ENCODE measurements around the gene DIDO1. TPM values are rescaled to one million over a fixed set of nuclear protein-coding genes. Genes with fewer than 3 reads are reported as not detected.
A peak's percentile ranks its signal among the peaks of the same experiment; 100 is the strongest.

Gene DIDO1
- total and polyA plus RNA-seq, 9 of the 15 experiments (the other 6 are each of a cell fraction or from before 2014, with no cell fraction given): 4.4 to 46.8 (median 31.2) TPM

- peaks cover 7% of the 10 kb centered on the region for H3K9me1 ChIP-seq (ENCODE audit: control insufficient read depth, insufficient read depth, low read length)
- ChIA-PET CTCF (ENCODE audit: low intra/inter-chr PET ratio) (no interaction called here), POLR2A (interaction anchor here (0.6 to 5.1 kb wide), 8 partner anchors 8 to 471 kb away, joined by 3 to 64 read pairs (median 4); partner anchors contain the start of gene GID8)
- DNase-seq (ENCODE audit: extremely low read depth in 1 of 4, low spot score in 3 of 4) (no peak), ATAC-seq (no peak), FAIRE-seq (no peak)
- H3K27ac ChIP-seq (ENCODE audit: extremely low read depth, low read depth, low read length): peak overlapping the region; percentile 12; the same call in 1 of the 3 replicates
- H3K9ac ChIP-seq (ENCODE audit: insufficient read depth in 1 of 2, low read depth in 2 of 2, low read length in 2 of 2): peak overlapping the region in 1 of 2 experiments; percentile 14; a peak in 1 of 4 replicates
- intact Hi-C loops (cut with micrococcal nuclease): no loop called here
- H3K4me3 ChIP-seq: no peak overlapping the region
- no peaks in the 10 kb centered on the region for H3K27me3 ChIP-seq (ENCODE audit: control insufficient read depth in 2 of 2, insufficient read depth in 2 of 2, low read length in 2 of 2)
- WGBS (ENCODE audit: insufficient coverage, low coverage, missing lambda C conversion rate): 81% methylated on average over 14 of the region's 14 CpGs
- H4K20me1 ChIP-seq (replicated peaks; ENCODE audit: control insufficient read depth, insufficient read depth, low read length): peaks cover 64% of the 10 kb centered on the region
- H3K4me2 ChIP-seq (ENCODE audit: insufficient read depth, low read length): no peak overlapping the region
- in situ Hi-C loops (cut with MboI): no loop called here
- H3K36me3 ChIP-seq (ENCODE audit: control insufficient read depth, insufficient read depth, low read length): peaks cover 44% of the 10 kb centered on the region; the same call in 2 of the 3 replicates
- H2AFZ ChIP-seq (ENCODE audit: low read depth, low read length): no peak overlapping the region
- no peaks in the 10 kb centered on the region for H3K9me3 ChIP-seq (replicated peaks; ENCODE audit: control insufficient read depth, insufficient read depth, low read depth, low read length)
- no TSS peak for BruUV-seq (replicated peaks)
- H3K4me1 ChIP-seq (replicated peaks in 1 of 2; ENCODE audit: control insufficient read depth in 2 of 2, insufficient read depth in 2 of 2, low read length in 2 of 2): peaks cover 32 to 45% of the 10 kb centered on the region in 2 experiments; a peak in 4 of 5 replicates
- H3K79me2 ChIP-seq (ENCODE audit: control insufficient read depth, insufficient read depth, low read length): peaks cover 99% of the 10 kb centered on the region
- TF ChIP-seq ZBTB33 (CRISPR knock-in tag; IDR thresholded peaks at IDR 0.05) (no peak), TFAM (CRISPR knock-in tag; conservative IDR thresholded peaks at IDR 0.05) (no peak), ZBTB5 (IDR thresholded peaks at IDR 0.05) (no peak), ZNF407 (IDR thresholded peaks at IDR 0.05; ENCODE audit: low read depth) (no peak), HNRNPUL1 (IDR thresholded peaks at IDR 0.05; ENCODE audit: low read length) (no peak), CHD2 (IDR thresholded peaks at IDR 0.05; ENCODE audit: low read depth, low read length) (no peak), ZC3H11A (IDR thresholded peaks at IDR 0.05; ENCODE audit: low read depth, low read length) (no peak)
Observed at GRCh38 chr20:62928246-62928939, 2.1 kb upstream of the DIDO1 start.

Measured in K562 (cell line).